ENCODE measurements around the gene HGS. TPM values are rescaled to one million over a fixed set of nuclear protein-coding genes. Genes with fewer than 3 reads are reported as not detected.
A peak's percentile ranks its signal among the peaks of the same experiment; 100 is the strongest.

The HGS gene
- total and polyA plus RNA-seq, 2 of the 13 experiments (the other 11 are each of a cell fraction or from before 2014, with no cell fraction given) = 73.3 to 78.1 TPM

DNA sequence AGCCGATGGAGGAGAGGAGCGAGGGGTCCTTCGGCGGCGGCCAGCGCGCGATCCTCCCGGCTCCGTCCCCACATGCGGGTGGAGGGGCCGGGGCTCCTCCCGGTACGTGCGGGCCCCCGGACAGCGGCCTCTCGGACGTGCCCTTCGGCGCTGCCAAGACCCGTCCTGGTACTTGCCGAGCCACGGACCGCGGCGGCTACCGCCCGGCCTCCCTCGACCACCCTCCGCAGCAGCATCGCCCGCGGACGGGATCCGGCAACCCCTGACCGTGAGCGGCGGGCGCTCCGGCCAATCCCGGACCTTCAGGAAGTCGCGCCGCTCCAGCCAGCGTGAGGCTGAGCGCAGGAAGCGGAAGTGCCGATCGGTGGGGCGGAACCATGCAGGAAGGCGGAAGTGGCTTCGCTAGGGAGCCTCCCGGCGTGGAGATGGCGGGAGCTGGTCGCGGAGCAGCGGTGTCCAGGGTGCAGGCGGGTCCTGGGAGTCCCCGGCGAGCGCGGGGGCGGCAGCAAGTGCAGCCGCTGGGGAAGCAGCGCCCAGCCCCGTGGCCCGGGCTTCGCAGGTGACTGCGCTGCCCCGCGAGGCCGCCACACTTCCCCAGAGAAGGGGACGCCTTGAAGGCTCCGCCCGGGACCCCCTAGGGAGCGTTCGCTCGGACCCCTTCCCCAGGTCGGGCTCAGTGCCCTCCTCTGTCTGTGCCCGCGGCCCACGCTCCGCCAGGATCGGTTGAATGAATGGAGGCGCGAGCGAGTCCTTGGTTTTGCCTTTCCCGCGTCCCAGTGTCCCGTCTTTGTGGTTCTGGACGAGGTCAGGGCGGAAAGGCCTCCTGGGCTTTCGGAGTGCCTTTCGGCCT lies 17.2 kb upstream of the HGS start, which contains the start of the genes CCDC137 and OXLD1 (continued):
- TF ChIP-seq, protein P1, sequence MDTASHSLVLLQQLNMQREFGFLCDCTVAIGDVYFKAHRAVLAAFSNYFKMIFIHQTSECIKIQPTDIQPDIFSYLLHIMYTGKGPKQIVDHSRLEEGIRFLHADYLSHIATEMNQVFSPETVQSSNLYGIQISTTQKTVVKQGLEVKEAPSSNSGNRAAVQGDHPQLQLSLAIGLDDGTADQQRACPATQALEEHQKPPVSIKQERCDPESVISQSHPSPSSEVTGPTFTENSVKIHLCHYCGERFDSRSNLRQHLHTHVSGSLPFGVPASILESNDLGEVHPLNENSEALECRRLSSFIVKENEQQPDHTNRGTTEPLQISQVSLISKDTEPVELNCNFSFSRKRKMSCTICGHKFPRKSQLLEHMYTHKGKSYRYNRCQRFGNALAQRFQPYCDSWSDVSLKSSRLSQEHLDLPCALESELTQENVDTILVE (CRISPR knock-in tag; IDR thresholded peaks at IDR 0.05) = no peak; the same call in none of the 2 replicates
- TF ChIP-seq, protein P2, sequence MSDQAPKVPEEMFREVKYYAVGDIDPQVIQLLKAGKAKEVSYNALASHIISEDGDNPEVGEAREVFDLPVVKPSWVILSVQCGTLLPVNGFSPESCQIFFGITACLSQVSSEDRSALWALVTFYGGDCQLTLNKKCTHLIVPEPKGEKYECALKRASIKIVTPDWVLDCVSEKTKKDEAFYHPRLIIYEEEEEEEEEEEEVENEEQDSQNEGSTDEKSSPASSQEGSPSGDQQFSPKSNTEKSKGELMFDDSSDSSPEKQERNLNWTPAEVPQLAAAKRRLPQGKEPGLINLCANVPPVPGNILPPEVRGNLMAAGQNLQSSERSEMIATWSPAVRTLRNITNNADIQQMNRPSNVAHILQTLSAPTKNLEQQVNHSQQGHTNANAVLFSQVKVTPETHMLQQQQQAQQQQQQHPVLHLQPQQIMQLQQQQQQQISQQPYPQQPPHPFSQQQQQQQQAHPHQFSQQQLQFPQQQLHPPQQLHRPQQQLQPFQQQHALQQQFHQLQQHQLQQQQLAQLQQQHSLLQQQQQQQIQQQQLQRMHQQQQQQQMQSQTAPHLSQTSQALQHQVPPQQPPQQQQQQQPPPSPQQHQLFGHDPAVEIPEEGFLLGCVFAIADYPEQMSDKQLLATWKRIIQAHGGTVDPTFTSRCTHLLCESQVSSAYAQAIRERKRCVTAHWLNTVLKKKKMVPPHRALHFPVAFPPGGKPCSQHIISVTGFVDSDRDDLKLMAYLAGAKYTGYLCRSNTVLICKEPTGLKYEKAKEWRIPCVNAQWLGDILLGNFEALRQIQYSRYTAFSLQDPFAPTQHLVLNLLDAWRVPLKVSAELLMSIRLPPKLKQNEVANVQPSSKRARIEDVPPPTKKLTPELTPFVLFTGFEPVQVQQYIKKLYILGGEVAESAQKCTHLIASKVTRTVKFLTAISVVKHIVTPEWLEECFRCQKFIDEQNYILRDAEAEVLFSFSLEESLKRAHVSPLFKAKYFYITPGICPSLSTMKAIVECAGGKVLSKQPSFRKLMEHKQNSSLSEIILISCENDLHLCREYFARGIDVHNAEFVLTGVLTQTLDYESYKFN (CRISPR knock-in tag; conservative IDR thresholded peaks at IDR 0.05) = peak; percentile 49; the same call in 1 of the 2 replicates
- TF ChIP-seq RFXANK (CRISPR knock-in tag; IDR thresholded peaks at IDR 0.05) (0 out of 2 replicates have a peak, but pooled peaks have one; percentile 45), ZNF720 (CRISPR knock-in tag; IDR thresholded peaks at IDR 0.05) (no peak), PLRG1 (conservative IDR thresholded peaks at IDR 0.05) (no peak), TOPORS (CRISPR knock-in tag; IDR thresholded peaks at IDR 0.05) (peak; percentile 80), KMT2B (CRISPR knock-in tag; IDR thresholded peaks at IDR 0.05) (peak; percentile 92), KAT2B (IDR thresholded peaks at IDR 0.05; ENCODE audit: borderline replicate concordance, low read depth, low read length) (no peak), ZNF230 (CRISPR knock-in tag; IDR thresholded peaks at IDR 0.05) (no peak; the same call in none of the 2 replicates), ZNF333 (CRISPR knock-in tag; IDR thresholded peaks at IDR 0.05; ENCODE audit: borderline replicate concordance) (no peak; the same call in 1 of the 2 replicates), ZSCAN9 (CRISPR knock-in tag; IDR thresholded peaks at IDR 0.05; ENCODE audit: borderline replicate concordance) (peak; percentile 18; the same call in 1 of the 2 replicates), HMG20B (CRISPR knock-in tag; conservative IDR thresholded peaks at IDR 0.05) (no peak), ISX (CRISPR knock-in tag; conservative IDR thresholded peaks at IDR 0.05) (0 out of 2 replicates have a peak, but pooled peaks have one; percentile 41), SUZ12 (IDR thresholded peaks at IDR 0.05; ENCODE audit: low read depth, low read length) (no peak), MAFG (CRISPR knock-in tag; IDR thresholded peaks at IDR 0.05) (no peak)
- TF ChIP-seq, protein P3, sequence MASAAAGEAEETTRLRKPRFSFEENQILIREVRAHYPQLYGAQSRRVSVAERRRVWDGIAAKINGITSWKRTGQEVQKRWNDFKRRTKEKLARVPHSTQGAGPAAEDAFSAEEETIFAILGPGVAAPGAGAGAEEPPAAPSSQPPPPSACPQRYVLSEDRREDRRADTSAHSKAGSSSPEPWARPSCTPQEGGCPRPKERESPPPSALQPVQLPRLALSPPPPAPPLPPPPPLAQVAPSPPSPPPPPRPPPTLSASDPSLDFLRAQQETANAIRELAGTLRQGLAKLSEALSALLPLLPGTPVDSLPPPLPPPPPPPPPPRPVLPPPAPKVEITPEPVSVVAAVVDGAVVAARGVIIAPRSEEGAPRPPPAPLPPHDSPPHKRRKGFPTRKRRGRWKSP (CRISPR knock-in tag; IDR thresholded peaks at IDR 0.05) = 0 out of 2 replicates have a peak, but pooled peaks have one; percentile 3
- TF ChIP-seq, protein P4, sequence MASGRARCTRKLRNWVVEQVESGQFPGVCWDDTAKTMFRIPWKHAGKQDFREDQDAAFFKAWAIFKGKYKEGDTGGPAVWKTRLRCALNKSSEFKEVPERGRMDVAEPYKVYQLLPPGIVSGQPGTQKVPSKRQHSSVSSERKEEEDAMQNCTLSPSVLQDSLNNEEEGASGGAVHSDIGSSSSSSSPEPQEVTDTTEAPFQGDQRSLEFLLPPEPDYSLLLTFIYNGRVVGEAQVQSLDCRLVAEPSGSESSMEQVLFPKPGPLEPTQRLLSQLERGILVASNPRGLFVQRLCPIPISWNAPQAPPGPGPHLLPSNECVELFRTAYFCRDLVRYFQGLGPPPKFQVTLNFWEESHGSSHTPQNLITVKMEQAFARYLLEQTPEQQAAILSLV (CRISPR knock-in tag; IDR thresholded peaks at IDR 0.05; ENCODE audit: borderline replicate concordance) = peak; percentile 16
- TF ChIP-seq, protein P5, sequence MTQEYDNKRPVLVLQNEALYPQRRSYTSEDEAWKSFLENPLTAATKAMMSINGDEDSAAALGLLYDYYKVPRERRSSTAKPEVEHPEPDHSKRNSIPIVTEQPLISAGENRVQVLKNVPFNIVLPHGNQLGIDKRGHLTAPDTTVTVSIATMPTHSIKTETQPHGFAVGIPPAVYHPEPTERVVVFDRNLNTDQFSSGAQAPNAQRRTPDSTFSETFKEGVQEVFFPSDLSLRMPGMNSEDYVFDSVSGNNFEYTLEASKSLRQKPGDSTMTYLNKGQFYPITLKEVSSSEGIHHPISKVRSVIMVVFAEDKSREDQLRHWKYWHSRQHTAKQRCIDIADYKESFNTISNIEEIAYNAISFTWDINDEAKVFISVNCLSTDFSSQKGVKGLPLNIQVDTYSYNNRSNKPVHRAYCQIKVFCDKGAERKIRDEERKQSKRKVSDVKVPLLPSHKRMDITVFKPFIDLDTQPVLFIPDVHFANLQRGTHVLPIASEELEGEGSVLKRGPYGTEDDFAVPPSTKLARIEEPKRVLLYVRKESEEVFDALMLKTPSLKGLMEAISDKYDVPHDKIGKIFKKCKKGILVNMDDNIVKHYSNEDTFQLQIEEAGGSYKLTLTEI (CRISPR knock-in tag; conservative IDR thresholded peaks at IDR 0.05) = no peak
- TF ChIP-seq, protein P6, sequence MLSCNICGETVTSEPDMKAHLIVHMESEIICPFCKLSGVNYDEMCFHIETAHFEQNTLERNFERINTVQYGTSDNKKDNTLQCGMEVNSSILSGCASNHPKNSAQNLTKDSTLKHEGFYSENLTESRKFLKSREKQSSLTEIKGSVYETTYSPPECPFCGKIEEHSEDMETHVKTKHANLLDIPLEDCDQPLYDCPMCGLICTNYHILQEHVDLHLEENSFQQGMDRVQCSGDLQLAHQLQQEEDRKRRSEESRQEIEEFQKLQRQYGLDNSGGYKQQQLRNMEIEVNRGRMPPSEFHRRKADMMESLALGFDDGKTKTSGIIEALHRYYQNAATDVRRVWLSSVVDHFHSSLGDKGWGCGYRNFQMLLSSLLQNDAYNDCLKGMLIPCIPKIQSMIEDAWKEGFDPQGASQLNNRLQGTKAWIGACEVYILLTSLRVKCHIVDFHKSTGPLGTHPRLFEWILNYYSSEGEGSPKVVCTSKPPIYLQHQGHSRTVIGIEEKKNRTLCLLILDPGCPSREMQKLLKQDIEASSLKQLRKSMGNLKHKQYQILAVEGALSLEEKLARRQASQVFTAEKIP (CRISPR knock-in tag; IDR thresholded peaks at IDR 0.05; ENCODE audit: borderline replicate concordance) = no peak
